ENCODE measurements around the gene NUDT4. TPM values are rescaled to one million over a fixed set of nuclear protein-coding genes. Genes with fewer than 3 reads are reported as not detected.

NUDT4 gene
- total and polyA plus RNA-seq, 2 of the 8 experiments (the other 6 are each of a cell fraction or from before 2014, with no cell fraction given) = 17.3 to 71.7 TPM

DNA sequence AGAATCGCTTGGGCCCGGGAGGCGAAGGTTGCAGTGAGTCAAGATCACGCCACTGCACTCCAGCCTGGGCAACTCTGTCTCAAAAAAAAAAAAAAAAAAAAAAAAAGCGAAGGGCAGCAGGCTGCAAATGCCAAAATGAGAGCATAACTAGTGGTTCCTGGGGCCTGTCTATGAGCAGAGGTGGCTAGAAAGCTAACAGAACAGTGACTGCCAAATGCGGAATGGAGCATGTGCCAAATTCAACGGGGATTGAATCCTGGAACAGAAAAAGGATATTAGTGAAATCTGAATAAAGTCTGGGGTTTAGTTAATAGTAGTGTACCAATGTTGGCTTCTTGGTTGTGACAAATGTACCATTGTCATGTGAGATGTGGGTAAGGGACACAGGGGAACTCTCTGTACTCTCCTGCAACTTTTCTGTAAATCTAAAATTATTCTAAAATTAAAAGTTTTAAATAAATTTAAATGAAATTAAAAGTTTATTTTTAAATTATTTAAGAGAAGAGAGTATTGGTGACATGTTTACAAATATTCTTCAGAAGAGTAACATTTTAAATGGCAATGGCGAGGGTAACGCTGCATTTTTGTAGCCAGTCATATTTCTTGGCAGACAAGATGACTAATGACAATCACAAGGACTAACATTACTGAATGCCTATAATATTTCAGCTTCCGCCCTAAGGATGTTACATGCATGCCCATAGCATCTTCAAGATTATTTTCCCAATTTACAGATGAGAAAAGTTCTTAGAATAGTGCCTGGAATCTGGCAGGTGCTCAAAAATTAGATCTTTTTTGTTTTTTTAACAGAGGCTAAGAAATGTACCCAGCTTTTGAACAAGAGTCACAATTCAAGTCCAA, 28.9 kb upstream of the NUDT4 start:
- no peak overlapping the region for H2BK15ac ChIP-seq (ENCODE audit: low read length)
- H2AFZ ChIP-seq (ENCODE audit: low read length) = no peak overlapping the region
- no peak overlapping the region for H3K4ac ChIP-seq (replicated peaks; ENCODE audit: insufficient read length, low read depth, low read length)
- no peak overlapping the region for H3K4me2 ChIP-seq (ENCODE audit: insufficient read depth in 1 of 2, low read depth in 2 of 2, low read length in 2 of 2)
- H2BK5ac ChIP-seq (ENCODE audit: low read depth, low read length) = no peak overlapping the region
- no peak overlapping the region for H3K14ac ChIP-seq (ENCODE audit: insufficient read length)
- H3K4me3 ChIP-seq (ENCODE audit: extremely low read depth in 1 of 4, insufficient read depth in 2 of 4, low read depth in 3 of 4, low read length in 4 of 4) = no peak overlapping the region
- no peaks in the 10 kb centered on the region for H3K79me1 ChIP-seq (ENCODE audit: low read depth, low read length)
- ChIA-PET POLR2A (ENCODE audit: partially characterized antibody) (no interaction called here), CTCF (ENCODE audit: partially characterized antibody) (interaction anchor here (0.7 to 1.2 kb wide), 2 partner anchors 32 to 753 kb away, joined by 3 read pairs; no protein-coding TSS in a partner anchor)
- no peak overlapping the region for H2BK12ac ChIP-seq (ENCODE audit: low read depth, low read length)
- no peaks in the 10 kb centered on the region for H3K79me2 ChIP-seq (ENCODE audit: control insufficient read depth in 1 of 2, insufficient read depth in 2 of 2, low read length in 2 of 2)
- DNase-seq (ENCODE audit: low read depth in 1 of 2, low spot score in 2 of 2) (no peak), FAIRE-seq (no peak)
- H3K18ac ChIP-seq (ENCODE audit: extremely low read depth, low read length) = no peak overlapping the region
- no peaks in the 10 kb centered on the region for H3K9me3 ChIP-seq (ENCODE audit: insufficient read depth in 2 of 2, low read depth in 1 of 2, low read length in 1 of 2)
- H4K20me1 ChIP-seq (replicated peaks in 1 of 2; ENCODE audit: control insufficient read depth in 1 of 2, insufficient read depth in 2 of 2, low read length in 2 of 2) = no peaks in the 10 kb centered on the region
- no peak overlapping the region for H2AK5ac ChIP-seq (ENCODE audit: low read depth, low read length)
- H3K23ac ChIP-seq (ENCODE audit: insufficient read length) = no peak overlapping the region
- WGBS, 2 experiments (ENCODE audit: extremely low coverage in 1 of 2, insufficient coverage in 1 of 2, insufficient read length in 1 of 2, insufficient replicate concordance in 2 of 2, low coverage in 1 of 2, low lambda C conversion rate in 2 of 2, missing lambda C conversion rate in 1 of 2) = 87% methylated on average over 5 of the region's 10 CpGs; no CpG with 5 or more reads in 1 of the 2 experiments
- H2BK120ac ChIP-seq (replicated peaks; ENCODE audit: low read depth, low read length) = no peak overlapping the region
- no peaks in the 10 kb centered on the region for H3K36me3 ChIP-seq (ENCODE audit: control insufficient read depth in 2 of 4, insufficient read depth in 4 of 4, low read length in 3 of 4)
- no peak overlapping the region for H3K9ac ChIP-seq (replicated peaks in 1 of 4; ENCODE audit: extremely low read depth in 1 of 4, low read depth in 3 of 4, low read length in 3 of 4)
- no peak overlapping the region for H3K56ac ChIP-seq (replicated peaks; ENCODE audit: insufficient read length, low read depth, low read length)
- no peak overlapping the region for H3K27ac ChIP-seq (ENCODE audit: low read depth, low read length)
- H3K27me3 ChIP-seq (replicated peaks in 1 of 4; ENCODE audit: control insufficient read depth in 3 of 4, extremely low read depth in 1 of 4, insufficient read depth in 3 of 4, low read length in 3 of 4) = no peaks in the 10 kb centered on the region
- H4K5ac ChIP-seq (ENCODE audit: insufficient read length, low read depth, low read length) = no peak overlapping the region
- H3K23me2 ChIP-seq (ENCODE audit: low read depth, low read length) = no peaks in the 10 kb centered on the region
- no peak overlapping the region for H2BK20ac ChIP-seq (ENCODE audit: low read length)
- no peak overlapping the region for H4K91ac ChIP-seq (replicated peaks; ENCODE audit: insufficient read length, low read length)
- no peaks in the 10 kb centered on the region for H3K4me1 ChIP-seq (replicated peaks in 1 of 4; ENCODE audit: control insufficient read depth in 3 of 4, insufficient read depth in 4 of 4, low read length in 3 of 4)
- H4K8ac ChIP-seq (ENCODE audit: extremely low read depth, insufficient read depth, low read length) = no peak overlapping the region
- TF ChIP-seq CTBP2 (IDR thresholded peaks at IDR 0.05; ENCODE audit: borderline replicate concordance, insufficient read depth, insufficient read length, low read length) (no peak), GTF2F1 (IDR thresholded peaks at IDR 0.05; ENCODE audit: borderline replicate concordance, low read depth, low read length) (no peak), BACH1 (IDR thresholded peaks at IDR 0.05; ENCODE audit: low read length) (no peak), BRCA1 (IDR thresholded peaks at IDR 0.05; ENCODE audit: low read depth, low read length) (no peak), JUND (IDR thresholded peaks at IDR 0.05; ENCODE audit: low read length) (no peak), SP4 (IDR thresholded peaks at IDR 0.05; ENCODE audit: low read length) (no peak)

Data from H1 (cell line).